ENCODE results near the gene ASCL5. TPM values are rescaled to one million over a fixed set of nuclear protein-coding genes. Genes with fewer than 3 reads are reported as not detected.
A peak's percentile ranks its signal among the peaks of the same experiment; 100 is the strongest.

Gene ASCL5
- total and polyA plus RNA-seq, 9 of the 15 experiments (the other 6 are each of a cell fraction or from before 2014, with no cell fraction given), result 0.09 TPM; not detected in 8

GRCh38 chr1:201153474-201154388, 26.7 kb upstream of the ASCL5 start (continued):
- TF ChIP-seq SIN3B (IDR thresholded peaks at IDR 0.05; ENCODE audit: low read depth) (peak; percentile 9; the same call in 1 of the 2 replicates), PKNOX1 (IDR thresholded peaks at IDR 0.05) (no peak), ZC3H11A (IDR thresholded peaks at IDR 0.05; ENCODE audit: low read depth, low read length) (no peak), CHD2 (IDR thresholded peaks at IDR 0.05; ENCODE audit: low read depth, low read length) (peak; percentile 28; the same call in 1 of the 2 replicates), DDX20 (tag; IDR thresholded peaks at IDR 0.05; ENCODE audit: low read depth) (no peak), ZNF740 (CRISPR knock-in tag; IDR thresholded peaks at IDR 0.05) (no peak), ZNF740 (tag; IDR thresholded peaks at IDR 0.05) (no peak), MECOM (CRISPR knock-in tag; IDR thresholded peaks at IDR 0.05) (0 out of 2 replicates have a peak, but pooled peaks have one; percentile 18), KLF10 (CRISPR knock-in tag; IDR thresholded peaks at IDR 0.05) (no peak), SRSF9 (IDR thresholded peaks at IDR 0.05; ENCODE audit: borderline replicate concordance, low read depth, low read length) (no peak), IRF2 (CRISPR knock-in tag; IDR thresholded peaks at IDR 0.05) (no peak), ZNF57 (CRISPR knock-in tag; IDR thresholded peaks at IDR 0.05) (0 out of 2 replicates have a peak, but pooled peaks have one; percentile 60), POLR2B (IDR thresholded peaks at IDR 0.05; ENCODE audit: low read depth, partially characterized antibody) (no peak), USF1 (CRISPR knock-in tag; IDR thresholded peaks at IDR 0.05) (no peak), CGGBP1 (CRISPR knock-in tag; IDR thresholded peaks at IDR 0.05) (no peak), MYNN (IDR thresholded peaks at IDR 0.05) (peak; percentile 66), MYNN (CRISPR knock-in tag; IDR thresholded peaks at IDR 0.05) (no peak), FOXA1 (IDR thresholded peaks at IDR 0.05; ENCODE audit: borderline replicate concordance) (no peak), TCFL5 (CRISPR knock-in tag; conservative IDR thresholded peaks at IDR 0.05) (no peak), TCF7L2 (IDR thresholded peaks at IDR 0.05; ENCODE audit: low read depth, low read length) (no peak), MTA1 (IDR thresholded peaks at IDR 0.05; ENCODE audit: borderline replicate concordance) (peak; percentile 77; the same call in 1 of the 2 replicates), HNRNPH1 (optimal IDR thresholded peaks at IDR 0.05; ENCODE audit: low read depth, low read length) (no peak), RCOR1 (IDR thresholded peaks at IDR 0.05; ENCODE audit: borderline replicate concordance in 1 of 2, low read depth in 2 of 2, low read length in 2 of 2) (peak in 1 of 2 experiments; percentile 59; a peak in 2 of 4 replicates), CHD1 (IDR thresholded peaks at IDR 0.05; ENCODE audit: low read length) (no peak), MED1 (CRISPR knock-in tag; IDR thresholded peaks at IDR 0.05; ENCODE audit: borderline replicate concordance) (no peak), CBFA2T2 (conservative IDR thresholded peaks at IDR 0.05) (peak; percentile 96), FUS (optimal IDR thresholded peaks at IDR 0.05; ENCODE audit: low read depth, low read length) (no peak), KLF16 (IDR thresholded peaks at IDR 0.05) (peak; percentile 96), ARHGAP35 (IDR thresholded peaks at IDR 0.05; ENCODE audit: partially characterized antibody) (no peak)

All from K562 (cell line).